K562 (cell line): Measurements from ENCODE around the gene PRR36. TPM values are rescaled to one million over a fixed set of nuclear protein-coding genes. Genes with fewer than 3 reads are reported as not detected.

Experiments used
- BMI1 ChIP-seq: fragments of 150-350 bp; IDR thresholded peaks from 2 replicates; pipeline ENCODE4 v1.6.1; 2014; ENCODE audit warnings: low read length
- COPS2 ChIP-seq: fragments of 450-650 bp; conservative IDR thresholded peaks from 2 replicates; pipeline ENCODE4 v1.6.1; 2016; ENCODE audit warnings: mild to moderate bottlenecking, moderate library complexity
- DMBX1 ChIP-seq: fragments of 250-450 bp; sonication (Bioruptor Pico); IDR thresholded peaks from 2 replicates; pipeline ENCODE4 v1.8.0; 2022; ENCODE audit warnings: inconsistent platforms, mild to moderate bottlenecking, moderate library complexity, borderline replicate concordance
- EGR1 ChIP-seq: fragments of 450-650 bp; conservative IDR thresholded peaks from 2 replicates; pipeline ENCODE4 v1.6.1; 2017; ENCODE audit warnings: mild to moderate bottlenecking
- JUND ChIP-seq, 2 experiments: IDR thresholded peaks; 2 replicates in 1 of 2; 3 replicates in 1 of 2; pipeline ENCODE4 v1.6.1; 2011; ENCODE audit warnings: borderline replicate concordance in 2 of 2, low read depth in 2 of 2, low read length in 2 of 2, improper control_type of control experiment in 1 of 2, missing biosample characterization in 1 of 2, missing genetic modification characterization in 1 of 2, missing genetic modification reagents in 1 of 2
- MITF ChIP-seq: IDR thresholded peaks from 2 replicates; pipeline ENCODE4 v1.6.1; 2014; ENCODE audit warnings: antibody characterized with exemption
- PRDM10 ChIP-seq: fragments of 450-650 bp; IDR thresholded peaks from 2 replicates; pipeline ENCODE4 v1.6.1; 2018; ENCODE audit not compliant: partially characterized antibody
- STAT5B ChIP-seq: fragments of 250-450 bp; sonication (Bioruptor Pico); IDR thresholded peaks from 2 replicates; pipeline ENCODE4 v1.8.0; 2021; ENCODE audit warnings: mild to moderate bottlenecking, inconsistent platforms
- TBP ChIP-seq: optimal IDR thresholded peaks from 2 replicates; pipeline ENCODE3; 2011; ENCODE audit warnings: low read depth, low read length, improper control_type of control experiment
- ZNF384 ChIP-seq: IDR thresholded peaks from 2 replicates; pipeline ENCODE4 v1.6.1; 2012; ENCODE audit warnings: low read depth, low read length, improper control_type of control experiment
- ZNF408 ChIP-seq: fragments of 250-450 bp; sonication (Bioruptor Pico); IDR thresholded peaks from 2 replicates; pipeline ENCODE4 v1.4.0; 2020; ENCODE audit warnings: low read depth, mild to moderate bottlenecking, moderate library complexity
- polyA plus RNA-seq, 8 experiments: library from polyadenylated mRNA; depleted of rRNA in 4 of 8; stranded (reverse) in 5 of 8; unstranded in 3 of 8; fragments of >200 nt; fragmentation: Nextera tagmentation in 2 of 8; fragmentation: Illumina TruSeq in 1 of 8; extraction: Ambion mirVana in 2 of 8; extraction: Trizol in 1 of 8; gene quantifications; 2 replicates each; pipeline versions ENCODE4 v1.2.1 to v1.2.3, GENCODE V29; 2011 to 2014; ENCODE audit warnings: inconsistent platforms in 1 of 8, missing spikeins in 1 of 8
- total RNA-seq, 7 experiments: library from RNA; depleted of rRNA in 6 of 7; stranded (reverse); fragments of >200 nt in 6 of 7; fragmentation: Illumina TruSeq in 2 of 7; extraction: Trizol in 2 of 7; gene quantifications; 2 replicates each; pipeline versions ENCODE4 v1.2.1 to v1.2.3, GENCODE V29; 2011 to 2021; ENCODE audit warnings: low replicate concordance in 1 of 7
- TF ChIP-seq, protein P1 (sequence below), 2 experiments: fragments of 200-800 bp in 1 of 2; sonication (Bioruptor generic) in 1 of 2; sonication (generic) in 1 of 2; formaldehyde crosslinking in 1 of 2; IDR thresholded peaks in 1 of 2; conservative IDR thresholded peaks in 1 of 2; 2 replicates each; pipeline versions ENCODE4 v1.5.0 to v1.6.1; 2016 to 2020; ENCODE audit warnings: missing compliant biosample characterization in 1 of 2, missing genetic modification characterization in 1 of 2, missing genetic modification reagents in 1 of 2
- TF ChIP-seq, protein P2 (sequence below): fragments of 250-450 bp; sonication (Bioruptor Pico); IDR thresholded peaks from 2 replicates; pipeline ENCODE4 v1.8.0; 2021; ENCODE audit warnings: moderate library complexity, mild to moderate bottlenecking, inconsistent platforms
- TF ChIP-seq, protein P3 (sequence below): sonication (generic); formaldehyde crosslinking; IDR thresholded peaks from 2 replicates; pipeline ENCODE4 v1.8.0; 2023; ENCODE audit warnings: missing genetic modification reagents, mild to moderate bottlenecking, borderline replicate concordance

The PRR36 gene
- total and polyA plus RNA-seq, 9 of the 15 experiments (the other 6 are each of a cell fraction or from before 2014, with no cell fraction given) = 0.05 to 0.42 (median 0.06) TPM; not detected in 6

GRCh38 chr19:7908078-7908699 lies 34.0 kb upstream of the PRR36 start (continued):
- TF ChIP-seq MITF (no peak), TBP (no peak), COPS2 (no peak), ZNF384 (peak; percentile 97), STAT5B (no peak), JUND (IDR thresholded peaks at IDR 0.05; ENCODE audit: borderline replicate concordance, low read depth, low read length) (0 out of 2 replicates have a peak, but pooled peaks have one; percentile 33), JUND (tag; IDR thresholded peaks at IDR 0.05; ENCODE audit: borderline replicate concordance, low read depth, low read length) (peak; percentile 41; the same call in 1 of the 3 replicates), EGR1 (peak; percentile 77), BMI1 (no peak), ZNF408 (no peak), DMBX1 (CRISPR knock-in tag) (no peak), PRDM10 (peak; percentile 29)
- TF ChIP-seq, protein P1, sequence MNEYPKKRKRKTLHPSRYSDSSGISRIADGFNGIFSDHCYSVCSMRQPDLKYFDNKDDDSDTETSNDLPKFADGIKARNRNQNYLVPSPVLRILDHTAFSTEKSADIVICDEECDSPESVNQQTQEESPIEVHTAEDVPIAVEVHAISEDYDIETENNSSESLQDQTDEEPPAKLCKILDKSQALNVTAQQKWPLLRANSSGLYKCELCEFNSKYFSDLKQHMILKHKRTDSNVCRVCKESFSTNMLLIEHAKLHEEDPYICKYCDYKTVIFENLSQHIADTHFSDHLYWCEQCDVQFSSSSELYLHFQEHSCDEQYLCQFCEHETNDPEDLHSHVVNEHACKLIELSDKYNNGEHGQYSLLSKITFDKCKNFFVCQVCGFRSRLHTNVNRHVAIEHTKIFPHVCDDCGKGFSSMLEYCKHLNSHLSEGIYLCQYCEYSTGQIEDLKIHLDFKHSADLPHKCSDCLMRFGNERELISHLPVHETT (CRISPR knock-in tag; conservative IDR thresholded peaks at IDR 0.05 in 1 of 2, IDR thresholded peaks at IDR 0.05 in 1 of 2) = no peak
- TF ChIP-seq, protein P2, sequence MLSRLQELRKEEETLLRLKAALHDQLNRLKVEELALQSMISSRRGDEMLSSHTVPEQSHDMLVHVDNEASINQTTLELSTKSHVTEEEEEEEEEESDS (CRISPR knock-in tag) = no peak
- TF ChIP-seq, protein P3, sequence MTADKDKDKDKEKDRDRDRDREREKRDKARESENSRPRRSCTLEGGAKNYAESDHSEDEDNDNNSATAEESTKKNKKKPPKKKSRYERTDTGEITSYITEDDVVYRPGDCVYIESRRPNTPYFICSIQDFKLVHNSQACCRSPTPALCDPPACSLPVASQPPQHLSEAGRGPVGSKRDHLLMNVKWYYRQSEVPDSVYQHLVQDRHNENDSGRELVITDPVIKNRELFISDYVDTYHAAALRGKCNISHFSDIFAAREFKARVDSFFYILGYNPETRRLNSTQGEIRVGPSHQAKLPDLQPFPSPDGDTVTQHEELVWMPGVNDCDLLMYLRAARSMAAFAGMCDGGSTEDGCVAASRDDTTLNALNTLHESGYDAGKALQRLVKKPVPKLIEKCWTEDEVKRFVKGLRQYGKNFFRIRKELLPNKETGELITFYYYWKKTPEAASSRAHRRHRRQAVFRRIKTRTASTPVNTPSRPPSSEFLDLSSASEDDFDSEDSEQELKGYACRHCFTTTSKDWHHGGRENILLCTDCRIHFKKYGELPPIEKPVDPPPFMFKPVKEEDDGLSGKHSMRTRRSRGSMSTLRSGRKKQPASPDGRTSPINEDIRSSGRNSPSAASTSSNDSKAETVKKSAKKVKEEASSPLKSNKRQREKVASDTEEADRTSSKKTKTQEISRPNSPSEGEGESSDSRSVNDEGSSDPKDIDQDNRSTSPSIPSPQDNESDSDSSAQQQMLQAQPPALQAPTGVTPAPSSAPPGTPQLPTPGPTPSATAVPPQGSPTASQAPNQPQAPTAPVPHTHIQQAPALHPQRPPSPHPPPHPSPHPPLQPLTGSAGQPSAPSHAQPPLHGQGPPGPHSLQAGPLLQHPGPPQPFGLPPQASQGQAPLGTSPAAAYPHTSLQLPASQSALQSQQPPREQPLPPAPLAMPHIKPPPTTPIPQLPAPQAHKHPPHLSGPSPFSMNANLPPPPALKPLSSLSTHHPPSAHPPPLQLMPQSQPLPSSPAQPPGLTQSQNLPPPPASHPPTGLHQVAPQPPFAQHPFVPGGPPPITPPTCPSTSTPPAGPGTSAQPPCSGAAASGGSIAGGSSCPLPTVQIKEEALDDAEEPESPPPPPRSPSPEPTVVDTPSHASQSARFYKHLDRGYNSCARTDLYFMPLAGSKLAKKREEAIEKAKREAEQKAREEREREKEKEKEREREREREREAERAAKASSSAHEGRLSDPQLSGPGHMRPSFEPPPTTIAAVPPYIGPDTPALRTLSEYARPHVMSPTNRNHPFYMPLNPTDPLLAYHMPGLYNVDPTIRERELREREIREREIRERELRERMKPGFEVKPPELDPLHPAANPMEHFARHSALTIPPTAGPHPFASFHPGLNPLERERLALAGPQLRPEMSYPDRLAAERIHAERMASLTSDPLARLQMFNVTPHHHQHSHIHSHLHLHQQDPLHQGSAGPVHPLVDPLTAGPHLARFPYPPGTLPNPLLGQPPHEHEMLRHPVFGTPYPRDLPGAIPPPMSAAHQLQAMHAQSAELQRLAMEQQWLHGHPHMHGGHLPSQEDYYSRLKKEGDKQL (CRISPR knock-in tag) = no peak
